KBM-7 (cell line): ENCODE measurements around the gene PLA2G3.

Experiments used
- DNase-seq: peaks from one replicate; pipeline ENCODE4 v3.0.0-alpha.2; 2015
- in situ Hi-C: fragments of 300-500 bp; cut with MboI; formaldehyde crosslinking; loops from 2 replicates; pipeline ENCODE4 v1.14.3; 2020; ENCODE audit warnings: low sequenced_read_pairs, low pct_unique_long_range_greater_than_20kb, mixed read lengths

The PLA2G3 gene

GRCh38 chr22:31090217-31091085 is 49.9 kb downstream of the PLA2G3 start:
- in situ Hi-C loops: no loop called here
- no peak for DNase-seq

GRCh38 chr22:31089160-31090100 is 50.9 kb downstream of the PLA2G3 start:
- in situ Hi-C loops: no loop called here
- peak; percentile 54 for DNase-seq

DNA sequence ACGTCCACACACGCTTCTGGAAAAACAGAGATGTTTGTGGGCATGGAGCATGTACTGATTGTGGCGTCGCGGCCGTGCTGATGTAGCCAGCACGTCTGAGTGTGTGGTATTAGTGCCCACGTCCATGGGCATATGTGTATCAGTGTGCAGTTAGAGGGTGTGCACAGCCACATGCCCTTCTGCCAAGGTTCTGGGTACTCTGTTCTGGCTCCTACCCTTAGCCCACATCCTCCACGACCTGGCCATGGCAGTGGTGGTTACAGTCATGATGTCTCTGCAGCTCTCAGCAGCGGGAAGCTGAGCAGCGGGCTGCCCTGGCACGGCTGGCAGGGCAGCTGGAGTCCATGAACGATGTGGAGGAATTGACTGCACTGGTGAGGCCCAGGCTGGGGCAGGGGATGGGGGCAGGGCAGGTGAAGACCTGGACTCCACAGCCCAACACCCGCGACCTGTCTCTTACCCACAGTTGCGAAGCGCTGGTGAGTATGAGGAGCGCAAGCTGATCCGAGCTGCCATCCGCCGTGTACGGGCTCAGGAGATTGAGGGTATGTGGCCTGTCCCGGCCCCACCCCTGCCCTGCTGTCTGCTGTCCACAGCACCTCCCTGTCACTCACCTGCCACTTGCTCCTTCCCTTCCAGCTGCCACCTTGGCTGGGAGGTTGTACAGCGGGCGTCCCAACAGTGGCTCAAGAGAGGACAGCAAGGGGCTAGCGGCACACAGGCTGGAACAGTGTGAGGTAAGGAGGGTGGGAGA is 51.9 kb downstream of the PLA2G3 start:
- in situ Hi-C loops: no loop called here
- no peak for DNase-seq

DNA sequence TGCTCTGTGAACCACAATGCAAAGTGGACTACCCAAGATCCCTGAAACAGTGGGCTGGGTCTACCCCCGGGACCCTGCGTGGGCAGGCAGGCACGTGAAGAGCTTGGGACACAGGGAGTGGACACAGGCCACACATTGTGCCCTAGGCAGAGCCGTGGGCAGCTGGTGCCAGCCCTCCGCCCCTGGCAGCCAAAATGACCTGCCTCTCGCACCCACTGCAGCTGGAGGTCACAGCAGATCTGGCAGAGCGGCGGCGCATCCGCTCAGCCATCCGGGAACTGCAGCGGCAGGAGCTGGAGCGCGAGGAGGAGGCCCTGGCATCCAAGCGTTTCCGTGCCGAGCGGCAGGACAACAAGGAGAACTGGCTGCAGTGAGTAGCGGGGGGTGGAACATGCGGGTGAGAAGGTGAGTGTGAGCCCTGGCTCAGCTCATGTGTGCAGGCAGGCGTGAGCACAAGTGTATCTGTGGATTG is 52.5 kb downstream of the PLA2G3 start:
- in situ Hi-C loops: no loop called here
- no peak for DNase-seq

DNA sequence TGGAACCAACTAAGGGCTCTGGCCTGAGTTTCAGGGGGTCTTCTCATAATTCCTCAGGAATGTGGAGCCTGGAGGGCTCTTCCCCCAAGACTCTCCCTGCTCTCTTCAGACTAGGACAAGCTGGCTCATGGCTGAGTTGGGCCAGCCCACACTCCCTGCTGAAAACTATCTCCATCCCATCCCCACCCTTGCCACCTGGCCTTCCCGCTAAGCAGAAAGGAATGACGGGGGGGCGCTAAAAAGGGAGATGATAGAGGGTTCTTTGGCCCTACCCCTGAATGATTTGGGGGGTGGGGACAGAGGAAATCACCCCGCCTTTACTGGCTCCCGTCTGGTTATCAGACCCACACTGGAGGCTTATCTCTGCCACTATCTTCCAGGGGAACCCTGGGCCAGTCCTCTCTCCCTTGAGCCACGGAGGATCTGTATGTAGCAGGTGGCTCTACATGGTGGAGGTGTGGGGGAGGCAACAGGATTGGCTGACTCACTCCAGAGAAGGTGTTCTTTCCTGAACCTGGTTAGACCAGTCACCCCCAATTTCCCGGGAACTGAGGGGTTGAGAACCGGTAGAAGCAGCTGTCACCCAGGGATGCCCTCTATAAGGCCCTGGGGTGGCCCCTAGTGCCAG is 53.5 kb downstream of the PLA2G3 start:
- no peak for DNase-seq
- in situ Hi-C loops: no loop called here

DNA sequence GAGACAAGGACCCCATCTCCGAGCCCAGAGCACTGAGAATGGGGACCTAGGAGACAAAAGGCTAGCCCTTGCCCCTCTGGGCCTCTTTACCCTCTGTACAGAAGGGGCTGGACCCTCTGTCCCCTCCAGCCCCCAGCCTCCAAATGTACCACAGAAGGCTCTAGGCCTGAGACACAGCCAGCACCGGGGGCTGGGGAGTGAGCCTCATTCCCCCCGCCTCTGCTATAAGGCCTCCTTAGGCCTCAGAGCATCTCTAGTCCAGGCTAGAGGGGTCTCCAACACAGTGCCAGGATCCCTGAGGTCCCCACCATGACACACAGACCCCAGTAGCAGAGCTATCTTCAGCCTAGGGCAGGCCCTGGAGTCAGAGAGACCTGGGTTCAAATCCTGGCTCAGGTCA is 54.4 kb downstream of the PLA2G3 start:
- in situ Hi-C loops: no loop called here

DNA sequence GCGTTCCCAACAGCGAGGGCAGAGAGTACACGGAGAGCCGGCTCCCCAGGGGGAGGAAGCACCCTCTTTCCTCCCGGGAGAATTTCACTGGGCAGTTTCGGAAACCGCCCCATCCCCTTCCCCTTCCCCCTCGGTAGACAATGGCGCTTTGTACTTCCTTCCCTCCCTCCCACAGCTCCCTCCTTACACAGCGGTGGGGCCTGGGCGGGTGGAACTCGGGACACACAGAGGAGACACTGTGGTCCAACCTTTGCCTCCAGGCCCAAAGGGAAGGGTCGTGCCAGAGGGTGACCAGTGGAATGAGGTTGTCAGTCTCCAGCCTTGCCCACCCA is 54.8 kb downstream of the PLA2G3 start:
- in situ Hi-C loops: no loop called here
- no peak for DNase-seq

More for the DNA sequence above, 54.4 kb downstream of the PLA2G3 start:
- no peak for DNase-seq

DNA sequence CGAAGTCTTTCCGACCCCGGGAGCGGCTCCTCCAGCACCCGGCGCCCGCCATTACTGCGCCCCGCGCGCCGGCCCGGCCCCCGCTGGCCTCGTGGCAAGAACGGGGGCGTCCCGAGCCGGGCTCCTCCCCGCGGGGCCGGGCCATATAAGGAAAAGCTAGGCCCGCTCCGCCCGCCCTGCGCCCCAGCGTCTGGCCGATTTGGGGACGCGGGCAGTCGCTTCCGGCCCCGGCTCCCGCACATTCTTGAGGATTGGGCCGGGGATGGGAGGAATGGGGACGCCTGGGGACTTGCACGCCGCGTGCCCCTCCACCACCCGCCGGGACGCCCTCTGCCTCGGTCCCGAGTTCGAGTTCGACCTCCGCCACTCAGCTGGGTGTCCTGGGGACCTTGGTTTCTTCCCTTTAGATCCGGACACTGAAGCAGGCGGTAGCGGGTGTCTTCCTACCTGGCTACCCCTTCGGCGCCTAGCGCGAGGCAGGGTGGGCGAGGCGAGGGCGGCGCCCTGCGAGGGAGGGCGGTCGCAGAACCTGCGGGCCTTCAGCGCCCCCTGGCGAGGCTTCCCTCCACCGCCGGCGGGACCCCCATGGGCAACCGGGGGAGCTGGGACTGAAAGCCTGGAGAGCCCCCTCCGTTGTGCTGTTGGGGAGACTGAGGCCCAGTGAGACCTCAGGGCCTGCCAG is 55.4 kb downstream of the PLA2G3 start:
- in situ Hi-C loops: no loop called here
- peak; percentile 80 for DNase-seq
